ENCODE data around the gene HIF3A. TPM values are rescaled to one million over a fixed set of nuclear protein-coding genes. Genes with fewer than 3 reads are reported as not detected.

HIF3A gene
- total and polyA plus RNA-seq, 2 donors (not counting 3 experiments of a cell fraction or from before 2014, with no cell fraction given): 8.1 to 8.5 TPM

DNA sequence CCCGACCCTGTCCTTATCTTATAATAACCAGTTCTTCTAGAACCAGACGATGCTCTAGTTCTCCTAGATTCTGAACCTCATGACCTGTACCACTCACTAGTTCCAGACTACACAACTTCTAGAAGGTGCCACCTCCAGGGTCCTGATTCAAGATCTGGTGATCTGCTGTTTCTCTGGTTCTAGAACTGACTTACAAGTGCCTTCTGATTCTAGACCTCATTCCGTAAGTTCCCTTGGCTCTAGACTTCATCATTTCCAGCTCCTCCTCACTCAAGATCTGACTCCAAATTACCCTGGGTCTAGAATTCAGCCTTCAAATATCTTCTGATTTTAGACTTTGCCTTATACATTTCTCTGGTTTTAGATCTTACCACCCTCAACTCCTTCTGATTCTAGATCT lies 45.1 kb downstream of the HIF3A start:
- no peak overlapping the region for H3K9ac ChIP-seq (replicated peaks; ENCODE audit: extremely low read depth, insufficient read depth, low read length)
- no peak overlapping the region for H2AFZ ChIP-seq (ENCODE audit: low read depth, low read length)
- dilution Hi-C loops (cut with MboI; ENCODE audit: extremely low pct_ligation_motif_present, low sequenced_read_pairs) (no loop called here), intact Hi-C loops (cut with micrococcal nuclease) (no loop called here)
- CTCF ChIA-PET: interaction anchor here (0.6 to 1.4 kb wide), 4 partner anchors 23 to 257 kb away, joined by 3 to 6 read pairs (median 3); no protein-coding TSS in a partner anchor
- no peak for TF ChIP-seq POLR2AphosphoS5 (IDR thresholded peaks at IDR 0.05; ENCODE audit: insufficient read depth, low read depth, low read length)
- TF ChIP-seq MYC (IDR thresholded peaks at IDR 0.05; ENCODE audit: low read depth, low read length): no peak
- no peaks in the 10 kb centered on the region for H3K9me1 ChIP-seq (replicated peaks; ENCODE audit: control insufficient read depth, extremely low read depth, insufficient read depth, low read length)
- H3K79me2 ChIP-seq (ENCODE audit: control insufficient read depth, insufficient read depth, low read length): no peaks in the 10 kb centered on the region
- no peaks in the 10 kb centered on the region for H3K9me3 ChIP-seq (replicated peaks; ENCODE audit: control insufficient read depth, insufficient read depth, low read length)
- H4K20me1 ChIP-seq (replicated peaks; ENCODE audit: control insufficient read depth, extremely low read depth, insufficient read depth, low read length): no peaks in the 10 kb centered on the region
- DNase-seq (ENCODE audit: low read depth, low spot score) (no peak), FAIRE-seq (no peak)
- no TSS peak for BruUV-seq (replicated peaks)
- POLR2A ChIA-PET: no interaction called here
- no peak overlapping the region for H3K27ac ChIP-seq (ENCODE audit: insufficient read depth, low read depth, low read length)
- H3K4me3 ChIP-seq (replicated peaks in 1 of 3; ENCODE audit: insufficient read depth in 1 of 3, low read depth in 1 of 3, low read length in 3 of 3): no peak overlapping the region
- no peaks in the 10 kb centered on the region for H3K27me3 ChIP-seq (ENCODE audit: control insufficient read depth in 2 of 2, insufficient read depth in 2 of 2, low read length in 2 of 2)
- no peak overlapping the region for H3K4me2 ChIP-seq (ENCODE audit: insufficient read depth, low read length)
- H3K4me1 ChIP-seq (ENCODE audit: control insufficient read depth, extremely low read depth, insufficient read depth, low read length): peaks cover 4% of the 10 kb centered on the region
- no peaks in the 10 kb centered on the region for H3K36me3 ChIP-seq (ENCODE audit: control insufficient read depth in 2 of 2, extremely low read depth in 1 of 2, insufficient read depth in 2 of 2, low read length in 2 of 2)

DNA sequence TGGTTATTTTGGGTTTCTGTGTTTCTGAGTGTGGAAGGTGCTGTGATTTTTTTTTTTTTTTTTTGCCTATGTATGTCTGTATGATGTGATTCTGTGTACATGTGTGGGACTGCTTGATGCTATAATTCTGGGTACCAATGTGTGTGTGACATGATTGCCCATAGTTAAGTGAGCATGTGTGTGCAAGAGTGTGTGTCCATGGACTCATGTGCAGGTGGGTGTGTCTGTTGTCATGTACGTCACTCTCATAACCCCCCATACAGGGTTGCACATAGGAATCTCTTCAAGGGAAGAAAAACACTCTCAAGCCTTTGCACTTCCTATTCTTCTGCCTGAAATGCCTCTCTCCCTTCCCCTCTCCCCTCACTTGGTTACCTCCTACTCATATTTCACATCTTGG lies 47.5 kb downstream of the HIF3A start:
- Histone ChIP-seq H3K36me3 (ENCODE audit: control insufficient read depth in 2 of 2, extremely low read depth in 1 of 2, insufficient read depth in 2 of 2, low read length in 2 of 2) (no peaks in the 10 kb centered on the region), H2AFZ (ENCODE audit: low read depth, low read length) (no peak overlapping the region), H3K4me2 (ENCODE audit: insufficient read depth, low read length) (no peak overlapping the region), H3K9me1 (replicated peaks; ENCODE audit: control insufficient read depth, extremely low read depth, insufficient read depth, low read length) (no peaks in the 10 kb centered on the region), H3K79me2 (ENCODE audit: control insufficient read depth, insufficient read depth, low read length) (peaks cover 21% of the 10 kb centered on the region), H3K4me1 (ENCODE audit: control insufficient read depth, extremely low read depth, insufficient read depth, low read length) (peaks cover 10% of the 10 kb centered on the region), H3K27ac (ENCODE audit: insufficient read depth, low read depth, low read length) (no peak overlapping the region), H3K9ac (replicated peaks; ENCODE audit: extremely low read depth, insufficient read depth, low read length) (no peak overlapping the region), H4K20me1 (replicated peaks; ENCODE audit: control insufficient read depth, extremely low read depth, insufficient read depth, low read length) (no peaks in the 10 kb centered on the region), H3K27me3 (ENCODE audit: control insufficient read depth in 2 of 2, insufficient read depth in 2 of 2, low read length in 2 of 2) (no peaks in the 10 kb centered on the region), H3K9me3 (replicated peaks; ENCODE audit: control insufficient read depth, insufficient read depth, low read length) (no peaks in the 10 kb centered on the region), H3K4me3 (replicated peaks in 1 of 3; ENCODE audit: insufficient read depth in 1 of 3, low read depth in 1 of 3, low read length in 3 of 3) (no peak overlapping the region)
- FAIRE-seq: no peak
- TF ChIP-seq POLR2AphosphoS5 (IDR thresholded peaks at IDR 0.05; ENCODE audit: insufficient read depth, low read depth, low read length) (no peak), MYC (IDR thresholded peaks at IDR 0.05; ENCODE audit: low read depth, low read length) (no peak), JUN (IDR thresholded peaks at IDR 0.05; ENCODE audit: borderline replicate concordance, insufficient read depth, insufficient read length, low read depth) (no peak), EZH2 (IDR thresholded peaks at IDR 0.05; ENCODE audit: borderline replicate concordance, low read depth, low read length, severe bottlenecking) (no peak), POLR2A (IDR thresholded peaks at IDR 0.05; ENCODE audit: low read depth, low read length) (no peak), GATA2 (IDR thresholded peaks at IDR 0.05; ENCODE audit: insufficient read depth, insufficient read length, low read depth, low read length) (no peak), FOS (IDR thresholded peaks at IDR 0.05; ENCODE audit: borderline replicate concordance, insufficient read depth, low read length) (no peak)
- TF ChIP-seq, protein P1, sequence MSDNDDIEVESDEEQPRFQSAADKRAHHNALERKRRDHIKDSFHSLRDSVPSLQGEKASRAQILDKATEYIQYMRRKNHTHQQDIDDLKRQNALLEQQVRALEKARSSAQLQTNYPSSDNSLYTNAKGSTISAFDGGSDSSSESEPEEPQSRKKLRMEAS (IDR thresholded peaks at IDR 0.05; ENCODE audit: insufficient read depth, insufficient read length): no peak
- TF ChIP-seq, protein P2, sequence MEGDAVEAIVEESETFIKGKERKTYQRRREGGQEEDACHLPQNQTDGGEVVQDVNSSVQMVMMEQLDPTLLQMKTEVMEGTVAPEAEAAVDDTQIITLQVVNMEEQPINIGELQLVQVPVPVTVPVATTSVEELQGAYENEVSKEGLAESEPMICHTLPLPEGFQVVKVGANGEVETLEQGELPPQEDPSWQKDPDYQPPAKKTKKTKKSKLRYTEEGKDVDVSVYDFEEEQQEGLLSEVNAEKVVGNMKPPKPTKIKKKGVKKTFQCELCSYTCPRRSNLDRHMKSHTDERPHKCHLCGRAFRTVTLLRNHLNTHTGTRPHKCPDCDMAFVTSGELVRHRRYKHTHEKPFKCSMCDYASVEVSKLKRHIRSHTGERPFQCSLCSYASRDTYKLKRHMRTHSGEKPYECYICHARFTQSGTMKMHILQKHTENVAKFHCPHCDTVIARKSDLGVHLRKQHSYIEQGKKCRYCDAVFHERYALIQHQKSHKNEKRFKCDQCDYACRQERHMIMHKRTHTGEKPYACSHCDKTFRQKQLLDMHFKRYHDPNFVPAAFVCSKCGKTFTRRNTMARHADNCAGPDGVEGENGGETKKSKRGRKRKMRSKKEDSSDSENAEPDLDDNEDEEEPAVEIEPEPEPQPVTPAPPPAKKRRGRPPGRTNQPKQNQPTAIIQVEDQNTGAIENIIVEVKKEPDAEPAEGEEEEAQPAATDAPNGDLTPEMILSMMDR (IDR thresholded peaks at IDR 0.05; ENCODE audit: extremely low read depth in 1 of 2, insufficient read depth in 1 of 2, low read depth in 1 of 2, low read length in 2 of 2): no peak
- ChIA-PET CTCF (no interaction called here), POLR2A (no interaction called here)
- BruUV-seq (replicated peaks): no TSS peak
- intact Hi-C loops (cut with micrococcal nuclease): no loop called here
- no peak for DNase-seq (ENCODE audit: low read depth, low spot score)
- dilution Hi-C loops (cut with MboI; ENCODE audit: extremely low pct_ligation_motif_present, low sequenced_read_pairs): no loop called here
